PC-9 (cell line): Measurements from ENCODE around the gene HOXC10. TPM values are rescaled to one million over a fixed set of nuclear protein-coding genes. Genes with fewer than 3 reads are reported as not detected.

Source experiments
- BruUV-seq: library from RNA; stranded (reverse); fragments of 400-500 nt; replicated peaks from 2 replicates; lab custom pipeline; 2021; lab: Mats Ljungman, UMichigan
- CTCF ChIA-PET: fragments of 300-600 bp; sonication (Branson Sonifier 250); formaldehyde crosslinking; loops from one replicate; lab custom pipeline; 2022; ENCODE audit warnings: antibody characterized with exemption; lab: Charles Lee
- POLR2A ChIA-PET: fragments of 300-600 bp; sonication (Branson Sonifier 250); formaldehyde crosslinking; loops from one replicate; lab custom pipeline; 2022; ENCODE audit warnings: antibody characterized with exemption; ENCODE audit not compliant: unreplicated experiment; lab: Charles Lee
- DNase-seq, 2 experiments: peaks; one replicate each; pipeline versions ENCODE4 v3.0.0 to v3.0.0-alpha.2; 2015 to 2022; ENCODE audit warnings: mixed read lengths in 1 of 2
- H2AFZ ChIP-seq: fragments of 200-600 bp; sonication (generic); 2 replicates; pipeline ENCODE4 v1.8.1; 2017; ENCODE audit warnings: antibody characterized with exemption
- H3F3A ChIP-seq: fragments of 200-600 bp; sonication (generic); 2 replicates; pipeline ENCODE4 v1.8.1; 2017; ENCODE audit warnings: antibody characterized with exemption, mild to moderate bottlenecking, low read depth; ENCODE audit not compliant: insufficient read depth
- H3K27ac ChIP-seq: fragments of 200-600 bp; sonication (generic); 2 replicates; pipeline ENCODE4 v1.6.1; 2016; ENCODE audit warnings: mixed run types
- H3K27me3 ChIP-seq: fragments of 200-600 bp; sonication (generic); 2 replicates; pipeline ENCODE4 v1.6.1; 2016; ENCODE audit warnings: low read depth, mixed run types; ENCODE audit not compliant: insufficient read depth
- H3K36me3 ChIP-seq: fragments of 200-600 bp; sonication (generic); 2 replicates; pipeline ENCODE4 v1.6.1; 2016; ENCODE audit warnings: low read depth, mixed run types
- H3K4me1 ChIP-seq: fragments of 200-600 bp; sonication (generic); replicated peaks from 2 replicates; pipeline ENCODE4 v1.6.1; 2016; ENCODE audit warnings: mixed run types; ENCODE audit not compliant: insufficient read depth
- H3K4me2 ChIP-seq: fragments of 200-600 bp; sonication (generic); 2 replicates; pipeline ENCODE4 v1.6.1; 2017; ENCODE audit warnings: mixed run types
- H3K4me3 ChIP-seq: fragments of 200-600 bp; sonication (generic); 2 replicates; pipeline ENCODE4 v1.6.1; 2016; ENCODE audit warnings: mixed run types
- H3K79me2 ChIP-seq: fragments of 200-600 bp; sonication (generic); 2 replicates; pipeline ENCODE4 v1.6.1; 2017; ENCODE audit warnings: low read depth, mixed run types
- H3K9me2 ChIP-seq: fragments of 200-600 bp; sonication (generic); 2 replicates; pipeline ENCODE4 v1.8.1; 2017; ENCODE audit warnings: mild to moderate bottlenecking; ENCODE audit not compliant: insufficient read depth
- H3K9me3 ChIP-seq: fragments of 200-600 bp; sonication (generic); 2 replicates; pipeline ENCODE4 v1.8.1; 2016; ENCODE audit warnings: low read depth; ENCODE audit not compliant: insufficient read depth
- H4K20me1 ChIP-seq: fragments of 200-600 bp; sonication (generic); 2 replicates; pipeline ENCODE4 v1.8.1; 2017; ENCODE audit not compliant: insufficient read depth
- EZH2 ChIP-seq: fragments of 200-600 bp; sonication (generic); IDR thresholded peaks from 2 replicates; pipeline ENCODE4 v1.8.0; 2017; ENCODE audit warnings: antibody characterized with exemption, low read depth
- intact Hi-C: fragments of 100-400 bp; cut with micrococcal nuclease; formaldehyde crosslinking; loops from one replicate; pipeline ENCODE4 v1.10.0; 2022; ENCODE audit not compliant: unreplicated experiment
- total RNA-seq: library from RNA; stranded (reverse); gene quantifications from 2 replicates; pipeline ENCODE4 v1.2.3, GENCODE V29; 2021
- TF ChIP-seq, protein P1 (sequence below): fragments of 200-600 bp; sonication (generic); conservative IDR thresholded peaks from 2 replicates; pipeline ENCODE4 v1.6.1; 2017; ENCODE audit warnings: mixed run types, antibody characterized with exemption, mild to moderate bottlenecking, moderate library complexity

The HOXC10 gene
- total RNA-seq, 1 experiment from 2014 or later: 1.1 TPM

DNA sequence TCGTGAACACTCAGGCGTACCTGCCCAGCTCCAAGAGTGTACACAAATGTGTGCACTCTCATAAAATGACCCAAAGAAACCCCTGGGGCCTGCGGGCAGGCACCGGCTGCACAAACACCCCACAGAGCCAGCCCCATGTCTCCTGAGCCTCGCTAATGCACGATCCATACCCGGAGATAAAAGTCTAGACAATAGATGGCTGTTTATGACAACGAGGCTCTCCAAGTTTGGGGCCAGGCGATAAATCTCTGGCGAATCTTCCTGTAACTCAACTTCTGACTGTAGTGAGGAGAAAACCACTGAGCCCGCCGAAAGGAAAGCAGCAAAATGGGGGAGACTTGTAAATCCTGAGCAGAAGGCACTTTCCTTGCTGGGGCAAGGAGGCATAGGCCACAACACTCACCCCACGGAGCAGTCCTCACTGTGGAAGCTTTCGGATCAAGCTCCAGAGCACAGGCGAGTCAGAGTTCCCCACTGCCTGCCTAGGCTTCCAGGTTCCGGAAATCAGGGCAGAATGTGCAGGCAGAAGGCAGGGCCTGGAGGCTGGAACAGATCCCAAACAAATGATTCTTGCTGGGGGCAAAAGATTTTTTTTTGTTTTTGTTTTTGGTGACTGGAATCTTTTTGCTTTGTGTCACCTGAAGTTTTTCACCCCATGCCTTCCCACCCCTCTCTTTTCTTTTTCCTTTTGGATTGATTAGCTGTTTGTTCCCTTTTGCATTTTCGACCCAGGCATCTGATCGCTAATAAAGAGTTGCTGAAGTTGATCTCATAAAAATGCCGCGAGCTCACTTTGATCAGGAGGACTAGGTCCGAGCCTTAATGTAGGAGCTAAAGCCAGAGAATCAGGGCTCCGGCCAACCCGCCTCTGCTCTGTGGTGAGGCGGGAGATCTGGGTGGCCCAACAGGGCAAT, 16.5 kb upstream of the HOXC10 start:
- Histone ChIP-seq H3K9me2 (no peaks in the 10 kb centered on the region), H3K36me3 (no peaks in the 10 kb centered on the region), H3K27me3 (no peaks in the 10 kb centered on the region), H4K20me1 (no peaks in the 10 kb centered on the region; the same call in 1 of the 2 replicates), H3K4me2 (no peak overlapping the region), H3K27ac (no peak overlapping the region), H3K79me2 (no peaks in the 10 kb centered on the region), H3F3A (no peaks in the 10 kb centered on the region; the same call in 1 of the 2 replicates), H2AFZ (no peak overlapping the region), H3K4me3 (no peak overlapping the region), H3K9me3 (no peaks in the 10 kb centered on the region), H3K4me1 (peaks cover 10% of the 10 kb centered on the region)
- TF ChIP-seq, protein P1, sequence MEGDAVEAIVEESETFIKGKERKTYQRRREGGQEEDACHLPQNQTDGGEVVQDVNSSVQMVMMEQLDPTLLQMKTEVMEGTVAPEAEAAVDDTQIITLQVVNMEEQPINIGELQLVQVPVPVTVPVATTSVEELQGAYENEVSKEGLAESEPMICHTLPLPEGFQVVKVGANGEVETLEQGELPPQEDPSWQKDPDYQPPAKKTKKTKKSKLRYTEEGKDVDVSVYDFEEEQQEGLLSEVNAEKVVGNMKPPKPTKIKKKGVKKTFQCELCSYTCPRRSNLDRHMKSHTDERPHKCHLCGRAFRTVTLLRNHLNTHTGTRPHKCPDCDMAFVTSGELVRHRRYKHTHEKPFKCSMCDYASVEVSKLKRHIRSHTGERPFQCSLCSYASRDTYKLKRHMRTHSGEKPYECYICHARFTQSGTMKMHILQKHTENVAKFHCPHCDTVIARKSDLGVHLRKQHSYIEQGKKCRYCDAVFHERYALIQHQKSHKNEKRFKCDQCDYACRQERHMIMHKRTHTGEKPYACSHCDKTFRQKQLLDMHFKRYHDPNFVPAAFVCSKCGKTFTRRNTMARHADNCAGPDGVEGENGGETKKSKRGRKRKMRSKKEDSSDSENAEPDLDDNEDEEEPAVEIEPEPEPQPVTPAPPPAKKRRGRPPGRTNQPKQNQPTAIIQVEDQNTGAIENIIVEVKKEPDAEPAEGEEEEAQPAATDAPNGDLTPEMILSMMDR: no peak
- TF ChIP-seq EZH2: no peak
- intact Hi-C loops: no loop called here
- DNase-seq: no peak
- ChIA-PET POLR2A (no interaction called here), CTCF (interaction anchor here (0.7 kb wide), 1 partner anchor 235 kb away, joined by 4 read pairs; no protein-coding TSS in a partner anchor)
- no TSS peak for BruUV-seq

DNA sequence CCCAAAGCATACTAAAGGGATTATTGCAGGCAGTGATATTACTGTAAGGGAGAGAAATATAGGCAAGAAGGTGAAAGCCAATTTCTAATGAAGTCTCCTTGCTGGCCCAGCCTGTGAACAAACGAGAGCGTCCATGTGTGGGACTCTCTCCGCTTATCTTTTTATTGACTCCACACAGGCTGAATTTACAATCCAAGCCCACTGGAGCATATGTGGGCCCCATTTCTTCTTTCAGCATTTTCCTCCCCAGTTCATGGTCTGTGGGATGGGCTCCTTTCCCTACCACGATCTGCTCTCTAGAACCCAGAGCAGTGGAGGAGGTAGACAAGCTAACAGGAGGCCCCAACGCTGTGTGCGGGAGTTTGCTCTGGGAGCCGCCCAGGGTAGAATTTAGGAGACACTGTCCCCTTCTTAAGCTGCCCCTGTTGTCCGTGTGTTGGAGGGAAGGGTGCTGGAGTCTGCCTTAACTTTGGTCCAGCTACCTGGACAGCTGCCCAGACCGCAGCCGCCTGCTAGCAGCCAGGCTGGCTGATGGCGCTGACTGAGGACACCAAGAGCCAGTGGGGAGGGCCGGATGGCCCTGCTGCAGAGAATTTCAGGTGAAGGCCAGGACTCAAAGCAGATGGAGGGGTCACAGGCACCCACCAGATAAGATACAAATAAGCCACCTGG, 15.2 kb upstream of the HOXC10 start:
- no peaks in the 10 kb centered on the region; the same call in 1 of the 2 replicates for H4K20me1 ChIP-seq
- no peak overlapping the region for H3K27ac ChIP-seq
- BruUV-seq: no TSS peak
- no peak overlapping the region for H3K4me2 ChIP-seq
- H3K4me1 ChIP-seq: peaks cover 10% of the 10 kb centered on the region
- TF ChIP-seq, protein P1: no peak
- no peak for TF ChIP-seq EZH2
- no peaks in the 10 kb centered on the region; the same call in 1 of the 2 replicates for H3F3A ChIP-seq
- POLR2A ChIA-PET: no interaction called here
- no peaks in the 10 kb centered on the region for H3K9me2 ChIP-seq
- no peaks in the 10 kb centered on the region for H3K9me3 ChIP-seq
- no peak for DNase-seq
- CTCF ChIA-PET: interaction anchor here (0.6 kb wide), 1 partner anchor 720 kb away, joined by 10 read pairs; no protein-coding TSS in a partner anchor
- no peak overlapping the region for H2AFZ ChIP-seq
- H3K27me3 ChIP-seq: no peaks in the 10 kb centered on the region
- no peak overlapping the region for H3K4me3 ChIP-seq
- intact Hi-C loops: no loop called here
- H3K79me2 ChIP-seq: no peaks in the 10 kb centered on the region
- H3K36me3 ChIP-seq: no peaks in the 10 kb centered on the region

DNA sequence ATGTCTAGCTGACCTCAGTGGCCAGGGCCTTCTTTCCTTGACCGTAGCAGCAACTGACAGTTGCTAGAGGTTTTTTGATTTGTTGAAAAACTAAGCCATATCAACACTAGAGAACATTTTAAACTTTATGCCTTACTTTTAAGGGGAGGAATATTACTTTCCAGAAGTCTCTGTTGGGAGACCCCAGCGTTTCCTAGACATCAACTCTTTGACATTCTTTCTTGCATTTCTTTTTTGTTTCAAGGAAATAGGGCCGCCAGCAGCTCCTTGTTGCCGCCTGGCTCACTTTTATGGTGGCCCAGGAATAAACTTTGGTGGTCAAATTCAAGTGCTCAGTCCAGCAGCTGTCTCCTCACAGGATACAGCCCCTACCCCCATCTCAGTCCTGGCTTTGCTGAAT, 14.5 kb upstream of the HOXC10 start:
- Histone ChIP-seq H4K20me1 (no peaks in the 10 kb centered on the region; the same call in 1 of the 2 replicates), H3K36me3 (no peaks in the 10 kb centered on the region), H3K4me1 (peaks cover 10% of the 10 kb centered on the region), H3F3A (no peaks in the 10 kb centered on the region; the same call in 1 of the 2 replicates), H3K9me3 (no peaks in the 10 kb centered on the region), H2AFZ (no peak overlapping the region), H3K4me2 (no peak overlapping the region), H3K27me3 (no peaks in the 10 kb centered on the region), H3K4me3 (no peak overlapping the region), H3K79me2 (no peaks in the 10 kb centered on the region), H3K9me2 (no peaks in the 10 kb centered on the region), H3K27ac (no peak overlapping the region)
- DNase-seq: no peak
- no TSS peak for BruUV-seq
- POLR2A ChIA-PET: no interaction called here
- intact Hi-C loops: no loop called here
- CTCF ChIA-PET: interaction anchor here (0.6 kb wide), 1 partner anchor 721 kb away, joined by 10 read pairs; no protein-coding TSS in a partner anchor
- TF ChIP-seq, protein P1: no peak
- TF ChIP-seq EZH2: no peak
